ENCODE measurements around the gene SCGB2B2. TPM values are rescaled to one million over a fixed set of nuclear protein-coding genes. Genes with fewer than 3 reads are reported as not detected.

The SCGB2B2 gene
- polyA plus RNA-seq, 3 donors: 0.05 TPM; not detected in 2

GRCh38 chr19:34633802-34634201, 43.2 kb downstream of the SCGB2B2 start:
- H3K4me1 Mint-ChIP-seq: no peaks in the 10 kb centered on the region

More at GRCh38 chr19:34633802-34634201, 43.2 kb downstream of the SCGB2B2 start:
- Histone ChIP-seq H3K9ac (ENCODE audit: insufficient read depth, low read length, poor library complexity, severe bottlenecking) (no peak overlapping the region), H3K9me3 (replicated peaks in 1 of 2; ENCODE audit: control insufficient read depth in 1 of 2, insufficient read depth in 1 of 2, low read length in 2 of 2) (peaks cover 15 to 20% of the 10 kb centered on the region in 2 donors), H4K20me1 (ENCODE audit: insufficient read depth, low read length) (no peaks in the 10 kb centered on the region), H3K27ac (ENCODE audit: low read depth in 1 of 2, low read length in 2 of 2) (no peak overlapping the region), H3K27me3 (ENCODE audit: control insufficient read depth in 2 of 2, insufficient read depth in 2 of 2, low read length in 2 of 2) (no peaks in the 10 kb centered on the region), H3K4me3 (replicated peaks in 1 of 3; ENCODE audit: low read depth in 2 of 3, low read length in 3 of 3) (no peak overlapping the region), H3K4me2 (replicated peaks; ENCODE audit: extremely low read depth, low read length, poor library complexity, severe bottlenecking) (no peak overlapping the region), H2AFZ (ENCODE audit: insufficient read depth, low read depth, low read length, poor library complexity, severe bottlenecking) (no peak overlapping the region), H3K36me3 (replicated peaks in 1 of 2; ENCODE audit: control insufficient read depth in 1 of 2, insufficient read depth in 2 of 2, low read length in 2 of 2) (no peaks in the 10 kb centered on the region), H3K4me1 (ENCODE audit: control insufficient read depth in 1 of 2, insufficient read depth in 2 of 2, low read length in 2 of 2) (no peaks in the 10 kb centered on the region), H3K79me2 (ENCODE audit: insufficient read depth, low read length) (no peaks in the 10 kb centered on the region)
- intact Hi-C loops (cut with micrococcal nuclease): no loop called here
- no peak for DNase-seq
- no peak overlapping the region for H3K4me3 Mint-ChIP-seq
- H3K36me3 Mint-ChIP-seq: no peaks in the 10 kb centered on the region
- WGBS (ENCODE audit: insufficient coverage): 93% methylated on average over 2 of the region's 2 CpGs
- H3K9me3 Mint-ChIP-seq: peaks cover 4 to 24% (median 17%) of the 10 kb centered on the region in 7 donors
- TF ChIP-seq, protein P1, sequence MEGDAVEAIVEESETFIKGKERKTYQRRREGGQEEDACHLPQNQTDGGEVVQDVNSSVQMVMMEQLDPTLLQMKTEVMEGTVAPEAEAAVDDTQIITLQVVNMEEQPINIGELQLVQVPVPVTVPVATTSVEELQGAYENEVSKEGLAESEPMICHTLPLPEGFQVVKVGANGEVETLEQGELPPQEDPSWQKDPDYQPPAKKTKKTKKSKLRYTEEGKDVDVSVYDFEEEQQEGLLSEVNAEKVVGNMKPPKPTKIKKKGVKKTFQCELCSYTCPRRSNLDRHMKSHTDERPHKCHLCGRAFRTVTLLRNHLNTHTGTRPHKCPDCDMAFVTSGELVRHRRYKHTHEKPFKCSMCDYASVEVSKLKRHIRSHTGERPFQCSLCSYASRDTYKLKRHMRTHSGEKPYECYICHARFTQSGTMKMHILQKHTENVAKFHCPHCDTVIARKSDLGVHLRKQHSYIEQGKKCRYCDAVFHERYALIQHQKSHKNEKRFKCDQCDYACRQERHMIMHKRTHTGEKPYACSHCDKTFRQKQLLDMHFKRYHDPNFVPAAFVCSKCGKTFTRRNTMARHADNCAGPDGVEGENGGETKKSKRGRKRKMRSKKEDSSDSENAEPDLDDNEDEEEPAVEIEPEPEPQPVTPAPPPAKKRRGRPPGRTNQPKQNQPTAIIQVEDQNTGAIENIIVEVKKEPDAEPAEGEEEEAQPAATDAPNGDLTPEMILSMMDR (IDR thresholded peaks at IDR 0.05): no peak
- peaks cover 0 to 1% (median 1%) of the 10 kb centered on the region in 3 donors for H3K27me3 Mint-ChIP-seq (ENCODE audit: low read depth in 3 of 3)
- no peak overlapping the region for H3K27ac Mint-ChIP-seq

Small RNA genes within 50 kb of the gene (small RNA-seq; reads per million reads assigned to genes)
- not detected for gene RF00611 (ENCODE audit: insufficient read length, low read depth)

Other genes starting within 250 kb of the SCGB2B2 start
- gene UBA2, start 248.8 kb downstream of the SCGB2B2 start, polyA plus RNA-seq: 10 to 100 TPM; 26.3 to 52.1 (median 42.7) TPM
- under 1 TPM in 1 of 3 donors, not detected in 2; 0.11 TPM for gene WTIP, start 195.4 kb downstream of the SCGB2B2 start, polyA plus RNA-seq
- gene ZNF302, start 519 bp upstream of the SCGB2B2 start, polyA plus RNA-seq: 1 to 10 TPM; 3.2 to 9.0 (median 4.4) TPM
- gene ZNF181, start 57.1 kb upstream of the SCGB2B2 start, polyA plus RNA-seq: 1 to 10 TPM; 2.3 to 5.7 (median 3.0) TPM
- under 1 TPM; 0.85 to 0.99 (median 0.91) TPM for gene ZNF599, start 96.1 kb upstream of the SCGB2B2 start, polyA plus RNA-seq
- 1 to 10 TPM in 1 of 3 donors, under 1 TPM in 2; 0.13 to 1.7 (median 0.29) TPM for gene ZNF30, start 249.7 kb upstream of the SCGB2B2 start, polyA plus RNA-seq